Transverse colon (tissue), 4 donors: ENCODE measurements around the gene STX8. TPM values are rescaled to one million over a fixed set of nuclear protein-coding genes. Genes with fewer than 3 reads are reported as not detected.

Experiments
- DNase-seq: peaks from one replicate; pipeline ENCODE4 v3.0.0-alpha.2; 2019
- H3K27ac ChIP-seq, 4 donors: fragments of 200-600 bp; sonication (generic); 2 replicates each; pipeline ENCODE4 v1.5.1; 2016 to 2018; ENCODE audit warnings: inconsistent platforms in 4 of 4
- H3K27me3 ChIP-seq: fragments of 200-600 bp; sonication (generic); 2 replicates; pipeline ENCODE4 v1.5.1; 2017; ENCODE audit warnings: inconsistent platforms
- H3K36me3 ChIP-seq, 4 donors: fragments of 200-600 bp; sonication (generic); 2 replicates each; pipeline ENCODE4 v1.5.1; 2017 to 2019; ENCODE audit warnings: inconsistent platforms in 4 of 4
- H3K4me1 ChIP-seq, 4 donors: fragments of 200-600 bp; sonication (generic); 2 replicates each; pipeline ENCODE4 v1.5.1; 2017 to 2020; ENCODE audit warnings: inconsistent platforms in 4 of 4
- H3K4me3 ChIP-seq, 4 donors: fragments of 200-600 bp; sonication (generic); 1 replicate in 1 of 4; 2 replicates in 3 of 4; pipeline versions ENCODE4 v1.5.1 to v1.6.1; 2017 to 2019; ENCODE audit warnings: inconsistent platforms in 4 of 4
- H3K9me3 ChIP-seq, 2 donors: fragments of 200-600 bp; sonication (generic); 2 replicates each; pipeline ENCODE4 v1.5.1; 2017 to 2019; ENCODE audit warnings: inconsistent platforms in 2 of 2
- EP300 ChIP-seq: sonication (generic); formaldehyde crosslinking; IDR thresholded peaks from one replicate; pipeline ENCODE4 v1.6.1; 2017; ENCODE audit warnings: antibody characterized with exemption, low read depth
- POLR2A ChIP-seq: fragments of 450-650 bp; IDR thresholded peaks from one replicate; pipeline ENCODE4 v1.6.1; 2016; ENCODE audit warnings: antibody characterized with exemption, mild to moderate bottlenecking, moderate library complexity
- POLR2AphosphoS5 ChIP-seq, 3 donors: sonication (generic); formaldehyde crosslinking; IDR thresholded peaks; one replicate each; pipeline ENCODE4 v1.6.1; 2016; ENCODE audit warnings: antibody characterized with exemption in 3 of 3
- WGBS, 2 donors: methylation state at CpG; one replicate each; pipeline ENCODE4 v1.1.5; 2018; ENCODE audit warnings: low coverage in 1 of 2; 5-methylcytosine and 5-hydroxymethylcytosine counted together
- in situ Hi-C, 4 donors: fragments of 200-750 bp; cut with MboI; loops; one replicate each; pipeline versions ENCODE4 v1.15.0 to v1.15.1; 2017; ENCODE audit warnings: low sequenced_read_pairs in 3 of 4, low pct_ligation_motif_present in 1 of 4, low pct_unique_long_range_greater_than_20kb in 1 of 4
- intact Hi-C: fragments of 100-400 bp; cut with DNase I; formaldehyde crosslinking; loops from one replicate; pipeline ENCODE4 v1.15.1; 2023; ENCODE audit warnings: low total_unique reads
- total RNA-seq, 4 donors: library from RNA; depleted of rRNA; stranded (reverse); fragments of >200 nt; gene quantifications; one replicate each; pipeline ENCODE4 v1.1.0, GENCODE V29; 2016
- TF ChIP-seq, protein P1 (sequence below), 5 experiments: fragments of 200-600 bp in 3 of 5; fragments of 450-650 bp in 2 of 5; sonication (generic) in 3 of 5; IDR thresholded peaks; 1 replicate in 2 of 5; 2 replicates in 3 of 5; pipeline ENCODE4 v1.5.1; 2016 to 2017; ENCODE audit warnings: antibody characterized with exemption in 5 of 5, inconsistent platforms in 3 of 5, mild to moderate bottlenecking in 2 of 5, moderate library complexity in 1 of 5

STX8 gene, protein sequence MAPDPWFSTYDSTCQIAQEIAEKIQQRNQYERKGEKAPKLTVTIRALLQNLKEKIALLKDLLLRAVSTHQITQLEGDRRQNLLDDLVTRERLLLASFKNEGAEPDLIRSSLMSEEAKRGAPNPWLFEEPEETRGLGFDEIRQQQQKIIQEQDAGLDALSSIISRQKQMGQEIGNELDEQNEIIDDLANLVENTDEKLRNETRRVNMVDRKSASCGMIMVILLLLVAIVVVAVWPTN
- total RNA-seq: 10 to 100 TPM; 18.0 to 53.8 (median 38.3) TPM

DNA sequence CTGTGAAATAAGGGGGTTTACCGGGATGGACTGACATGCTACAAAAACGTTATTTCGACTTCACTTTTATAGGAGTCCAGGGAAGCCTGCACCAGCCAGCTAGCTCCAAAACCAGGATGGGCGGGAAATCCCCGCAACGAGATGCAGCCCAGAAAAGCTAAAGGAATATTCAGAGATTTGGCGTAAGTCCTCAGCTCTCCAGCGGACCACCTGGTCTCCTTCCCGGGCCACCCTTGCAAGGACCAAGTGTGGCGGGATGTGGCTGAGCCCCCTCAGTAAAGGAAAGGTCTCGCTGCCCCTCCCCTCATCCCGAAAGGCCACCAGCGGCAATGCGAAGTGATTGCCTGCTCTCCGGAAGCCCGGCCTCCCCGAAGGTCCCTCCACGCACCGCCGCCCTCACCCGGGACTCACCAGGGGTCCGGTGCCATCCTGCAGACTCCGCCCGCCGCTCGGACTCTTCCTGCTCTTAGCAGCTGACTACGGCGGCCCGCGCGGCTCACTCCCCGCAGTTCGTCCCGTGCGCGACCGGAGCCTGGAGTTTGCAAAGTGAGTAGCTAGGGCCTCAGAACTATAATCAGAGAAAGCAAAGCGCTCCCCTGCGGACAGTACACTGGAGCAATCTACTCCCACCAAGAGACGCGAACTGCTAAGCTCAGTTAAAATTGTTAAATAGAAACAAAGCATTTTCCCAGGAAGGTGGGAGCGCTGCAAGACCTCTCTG lies at the start of gene STX8:
Gene STX8, minus strand, starts transcription at position 440 of the 721 bp plus-strand sequence. Its CDS starts 12 bp downstream, at position 428.
- Histone ChIP-seq H3K4me3 (peak within 1 kb of the TSS; percentile 44 to 93 (median 66)), H3K27me3 (no peaks in the 10 kb centered on the region), H3K36me3 (no peaks in the 10 kb centered on the region), H3K9me3 (no peaks in the 10 kb centered on the region), H3K27ac (peak within 1 kb of the TSS; percentile 60 to 76 (median 74)), H3K4me1 (peaks cover 7 to 22% (median 16%) of the 10 kb centered on the region in 4 donors)
- in situ Hi-C loops: no loop called here
- intact Hi-C loops: no loop called here
- TF ChIP-seq POLR2AphosphoS5 (IDR thresholded peaks at IDR 0.05): peak; percentile 56 to 80 (median 70)
- no peak for TF ChIP-seq EP300
- TF ChIP-seq, protein P1, sequence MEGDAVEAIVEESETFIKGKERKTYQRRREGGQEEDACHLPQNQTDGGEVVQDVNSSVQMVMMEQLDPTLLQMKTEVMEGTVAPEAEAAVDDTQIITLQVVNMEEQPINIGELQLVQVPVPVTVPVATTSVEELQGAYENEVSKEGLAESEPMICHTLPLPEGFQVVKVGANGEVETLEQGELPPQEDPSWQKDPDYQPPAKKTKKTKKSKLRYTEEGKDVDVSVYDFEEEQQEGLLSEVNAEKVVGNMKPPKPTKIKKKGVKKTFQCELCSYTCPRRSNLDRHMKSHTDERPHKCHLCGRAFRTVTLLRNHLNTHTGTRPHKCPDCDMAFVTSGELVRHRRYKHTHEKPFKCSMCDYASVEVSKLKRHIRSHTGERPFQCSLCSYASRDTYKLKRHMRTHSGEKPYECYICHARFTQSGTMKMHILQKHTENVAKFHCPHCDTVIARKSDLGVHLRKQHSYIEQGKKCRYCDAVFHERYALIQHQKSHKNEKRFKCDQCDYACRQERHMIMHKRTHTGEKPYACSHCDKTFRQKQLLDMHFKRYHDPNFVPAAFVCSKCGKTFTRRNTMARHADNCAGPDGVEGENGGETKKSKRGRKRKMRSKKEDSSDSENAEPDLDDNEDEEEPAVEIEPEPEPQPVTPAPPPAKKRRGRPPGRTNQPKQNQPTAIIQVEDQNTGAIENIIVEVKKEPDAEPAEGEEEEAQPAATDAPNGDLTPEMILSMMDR (IDR thresholded peaks at IDR 0.05): no peak
- peak; percentile 38 for TF ChIP-seq POLR2A
- peak; percentile 94 for DNase-seq
- WGBS, 2 donors: 0 to 1% methylated on average over 3 to 35 of the region's 42 CpGs

DNA sequence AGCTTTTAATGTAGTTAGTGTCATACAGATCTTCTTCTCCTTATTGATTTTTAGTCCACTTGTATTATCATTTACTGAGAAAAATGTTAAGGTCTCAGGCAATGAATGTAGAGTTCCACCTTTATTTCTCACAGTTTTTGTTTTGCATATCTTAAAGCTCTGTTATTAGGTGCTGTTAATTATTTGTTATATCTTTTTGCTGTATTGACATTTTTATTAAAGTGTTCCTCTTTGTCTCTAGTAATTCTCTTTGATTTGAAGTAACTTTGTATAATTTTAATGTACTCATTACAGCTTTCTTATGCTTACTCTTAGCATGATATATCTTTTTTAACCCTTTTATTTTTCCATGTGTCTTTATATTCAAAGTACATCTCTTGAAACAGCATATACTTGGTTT lies 47.3 kb upstream of the STX8 start:
- in situ Hi-C loops (no loop called here), intact Hi-C loops (no loop called here)
- Histone ChIP-seq H3K36me3 (no peaks in the 10 kb centered on the region), H3K4me3 (no peak overlapping the region), H3K4me1 (no peaks in the 10 kb centered on the region), H3K9me3 (peaks cover 7 to 11% of the 10 kb centered on the region in 2 donors), H3K27me3 (no peaks in the 10 kb centered on the region), H3K27ac (no peak overlapping the region)
- TF ChIP-seq POLR2AphosphoS5 (IDR thresholded peaks at IDR 0.05) (no peak), POLR2A (no peak), EP300 (no peak)
- TF ChIP-seq, protein P1 (IDR thresholded peaks at IDR 0.05): no peak
- no peak for DNase-seq

DNA sequence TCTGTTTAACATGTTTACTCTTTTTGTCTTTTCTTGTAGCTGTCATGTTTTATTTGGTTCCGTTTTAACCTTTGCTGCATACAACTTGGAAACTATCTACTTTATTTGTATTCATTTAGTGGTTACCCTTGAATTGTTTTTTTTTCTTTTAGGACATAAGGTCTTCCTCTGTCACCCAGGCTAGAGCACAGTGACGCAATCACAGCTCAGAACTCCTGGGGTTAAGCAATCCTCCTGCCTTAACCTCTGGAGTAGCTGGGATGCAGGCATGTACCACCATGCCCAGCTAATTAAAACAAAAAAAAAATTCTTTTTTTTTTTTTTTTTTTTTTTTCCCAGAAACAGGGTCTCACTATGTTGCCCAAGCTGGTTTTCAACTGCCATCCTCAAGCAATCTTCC lies 39.9 kb upstream of the STX8 start:
- Histone ChIP-seq H3K4me1 (no peaks in the 10 kb centered on the region), H3K27me3 (no peaks in the 10 kb centered on the region), H3K27ac (no peak overlapping the region), H3K4me3 (no peak overlapping the region), H3K36me3 (no peaks in the 10 kb centered on the region), H3K9me3 (no peaks in the 10 kb centered on the region)
- intact Hi-C loops: no loop called here
- 0 to 34% methylated on average over 1 to 2 of the region's 2 CpGs for WGBS, 2 donors
- in situ Hi-C loops: no loop called here
- DNase-seq: no peak
- TF ChIP-seq, protein P1 (IDR thresholded peaks at IDR 0.05): no peak
- TF ChIP-seq POLR2A: no peak
- TF ChIP-seq EP300: no peak
- TF ChIP-seq POLR2AphosphoS5 (IDR thresholded peaks at IDR 0.05): no peak

DNA sequence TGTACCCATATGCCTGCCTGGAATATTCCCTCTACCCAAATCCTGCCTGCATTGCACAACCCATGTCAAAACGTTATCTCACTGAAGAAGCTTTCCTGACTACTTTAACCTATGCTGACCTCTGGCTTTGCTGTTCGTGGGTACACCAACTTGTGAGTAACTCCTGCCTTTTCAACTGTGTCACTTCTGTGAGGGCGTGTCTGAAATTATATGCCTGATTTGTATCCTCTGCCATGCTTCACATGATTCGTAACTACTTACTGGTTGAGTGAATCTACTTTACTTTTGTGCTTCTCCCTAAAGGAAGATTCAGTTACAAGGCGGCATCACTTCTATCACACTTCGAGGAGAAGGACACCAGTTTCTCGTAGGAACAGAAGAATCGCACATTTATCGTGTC lies 36.4 kb upstream of the STX8 start:
- intact Hi-C loops: no loop called here
- H3K36me3 ChIP-seq: no peaks in the 10 kb centered on the region
- 72 to 83% methylated on average over 7 to 9 of the region's 9 CpGs for WGBS, 2 donors
- TF ChIP-seq POLR2A: no peak
- TF ChIP-seq, protein P1 (IDR thresholded peaks at IDR 0.05): no peak
- no peak for TF ChIP-seq EP300
- TF ChIP-seq POLR2AphosphoS5 (IDR thresholded peaks at IDR 0.05): no peak
- DNase-seq: no peak
- H3K27ac ChIP-seq: no peak overlapping the region
- H3K4me3 ChIP-seq: no peak overlapping the region
- no peaks in the 10 kb centered on the region for H3K4me1 ChIP-seq
- no peaks in the 10 kb centered on the region for H3K9me3 ChIP-seq
- in situ Hi-C loops: no loop called here
- H3K27me3 ChIP-seq: no peaks in the 10 kb centered on the region
